Osteoblast (primary cell): ENCODE data around the gene COL18A1. TPM values are rescaled to one million over a fixed set of nuclear protein-coding genes. Genes with fewer than 3 reads are reported as not detected.

ENCODE experiments used
- DNase-seq: peaks from one replicate; pipeline ENCODE4 v3.0.0; 2011; ENCODE audit warnings: low spot score, mixed read lengths; ENCODE audit not compliant: insufficient read length; ENCODE audit errors: missing footprints
- H2AFZ ChIP-seq: 2 replicates; pipeline ENCODE4 v1.6.0; 2011; ENCODE audit warnings: mild to moderate bottlenecking, low read length
- H3K27ac ChIP-seq: 2 replicates; pipeline ENCODE4 v1.5.1; 2011; ENCODE audit warnings: mild to moderate bottlenecking, low read depth, low read length, moderate library complexity
- H3K27me3 ChIP-seq: 2 replicates; pipeline ENCODE4 v1.6.0; 2012; ENCODE audit warnings: mild to moderate bottlenecking, control low read depth, inconsistent platforms, low read length, moderate library complexity; ENCODE audit not compliant: insufficient read depth
- H3K36me3 ChIP-seq: 2 replicates; pipeline ENCODE4 v1.5.1; 2011; ENCODE audit warnings: mild to moderate bottlenecking, low read length, control low read depth, moderate library complexity; ENCODE audit not compliant: insufficient read depth
- H3K4me1 ChIP-seq: 2 replicates; pipeline ENCODE4 v1.5.1; 2011; ENCODE audit warnings: mild to moderate bottlenecking, low read length, control low read depth, moderate library complexity; ENCODE audit not compliant: insufficient read depth
- H3K4me2 ChIP-seq: 2 replicates; pipeline ENCODE4 v1.6.0; 2011; ENCODE audit warnings: mild to moderate bottlenecking, low read length; ENCODE audit not compliant: insufficient read depth
- H3K4me3 ChIP-seq: fragments of 200-600 bp; sonication (generic); 3 replicates; pipeline ENCODE4 v1.5.1; 2012; ENCODE audit warnings: mild to moderate bottlenecking, low read length, inconsistent platforms; ENCODE audit not compliant: insufficient read depth
- H3K79me2 ChIP-seq: 2 replicates; pipeline ENCODE4 v1.6.0; 2012; ENCODE audit warnings: mild to moderate bottlenecking, low read length, control low read depth, inconsistent platforms; ENCODE audit not compliant: insufficient read depth
- H3K9me3 ChIP-seq: 2 replicates; pipeline ENCODE4 v1.5.1; 2011; ENCODE audit warnings: low read depth, low read length, control low read depth
- H4K20me1 ChIP-seq: 2 replicates; pipeline ENCODE4 v1.6.0; 2012; ENCODE audit warnings: mild to moderate bottlenecking, low read length, control low read depth; ENCODE audit not compliant: insufficient read depth
- total RNA-seq: library from RNA; depleted of rRNA; stranded (reverse); fragments of >200 nt; gene quantifications from 2 replicates; pipeline ENCODE4 v1.2.3, GENCODE V29; 2012
- TF ChIP-seq, protein P1 (sequence below): IDR thresholded peaks from 2 replicates; pipeline ENCODE4 v1.5.1; 2011; ENCODE audit warnings: mild to moderate bottlenecking, low read depth, low read length, moderate library complexity; ENCODE audit errors: extremely low read depth

COL18A1 gene
- total RNA-seq, 1 donor = 8.3 TPM

GRCh38 chr21:45533361-45533845, 128.4 kb downstream of the COL18A1 start:
- H3K27ac ChIP-seq = no peak overlapping the region
- no peak overlapping the region for H3K4me3 ChIP-seq
- H3K27me3 ChIP-seq = no peaks in the 10 kb centered on the region
- peaks cover 9% of the 10 kb centered on the region for H3K36me3 ChIP-seq
- H3K4me1 ChIP-seq = no peaks in the 10 kb centered on the region
- DNase-seq = no peak
- TF ChIP-seq, protein P1, sequence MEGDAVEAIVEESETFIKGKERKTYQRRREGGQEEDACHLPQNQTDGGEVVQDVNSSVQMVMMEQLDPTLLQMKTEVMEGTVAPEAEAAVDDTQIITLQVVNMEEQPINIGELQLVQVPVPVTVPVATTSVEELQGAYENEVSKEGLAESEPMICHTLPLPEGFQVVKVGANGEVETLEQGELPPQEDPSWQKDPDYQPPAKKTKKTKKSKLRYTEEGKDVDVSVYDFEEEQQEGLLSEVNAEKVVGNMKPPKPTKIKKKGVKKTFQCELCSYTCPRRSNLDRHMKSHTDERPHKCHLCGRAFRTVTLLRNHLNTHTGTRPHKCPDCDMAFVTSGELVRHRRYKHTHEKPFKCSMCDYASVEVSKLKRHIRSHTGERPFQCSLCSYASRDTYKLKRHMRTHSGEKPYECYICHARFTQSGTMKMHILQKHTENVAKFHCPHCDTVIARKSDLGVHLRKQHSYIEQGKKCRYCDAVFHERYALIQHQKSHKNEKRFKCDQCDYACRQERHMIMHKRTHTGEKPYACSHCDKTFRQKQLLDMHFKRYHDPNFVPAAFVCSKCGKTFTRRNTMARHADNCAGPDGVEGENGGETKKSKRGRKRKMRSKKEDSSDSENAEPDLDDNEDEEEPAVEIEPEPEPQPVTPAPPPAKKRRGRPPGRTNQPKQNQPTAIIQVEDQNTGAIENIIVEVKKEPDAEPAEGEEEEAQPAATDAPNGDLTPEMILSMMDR = no peak
- H4K20me1 ChIP-seq = no peaks in the 10 kb centered on the region
- H3K79me2 ChIP-seq = no peaks in the 10 kb centered on the region
- no peaks in the 10 kb centered on the region for H3K9me3 ChIP-seq
- no peak overlapping the region for H2AFZ ChIP-seq
- no peak overlapping the region for H3K4me2 ChIP-seq

DNA sequence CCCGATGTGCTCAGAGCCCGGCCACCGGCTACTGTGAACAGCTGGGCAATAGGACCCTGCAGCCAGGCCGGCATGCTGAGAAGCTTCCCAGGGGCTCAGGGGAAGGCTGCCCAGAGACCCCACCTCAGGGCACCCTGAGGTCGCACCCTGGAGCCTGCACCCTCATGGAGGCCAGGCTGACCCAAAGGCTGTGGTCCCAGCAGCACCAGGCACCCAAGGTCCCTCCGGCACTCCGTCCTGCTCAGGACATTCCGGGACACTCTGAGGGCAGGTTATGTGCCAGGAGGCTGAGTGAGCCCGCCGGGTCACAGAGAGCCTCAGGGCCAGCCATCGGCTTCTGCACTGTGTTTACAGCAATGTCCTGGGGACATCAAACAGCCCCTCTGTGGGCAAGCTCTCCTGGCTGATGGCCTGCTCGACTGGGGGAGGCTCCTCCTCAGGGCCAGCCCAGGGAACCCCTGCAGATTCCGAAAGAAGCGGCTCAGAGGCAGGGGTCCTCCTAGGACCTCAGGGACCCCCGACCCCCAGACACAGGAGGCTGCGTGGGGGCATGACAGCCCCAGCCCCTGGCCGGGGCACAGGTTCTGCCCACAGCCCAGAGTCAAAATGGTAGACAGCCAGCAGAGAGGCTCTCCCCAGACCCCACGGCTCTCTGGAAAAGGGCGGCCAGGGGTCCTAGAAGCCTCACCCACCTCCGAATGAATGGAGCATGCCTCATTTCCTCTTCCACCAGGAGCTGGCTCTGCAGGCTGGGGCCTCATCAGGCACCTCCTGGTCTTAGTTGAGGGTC, 129.1 kb downstream of the COL18A1 start:
- H2AFZ ChIP-seq = no peak overlapping the region
- H3K4me1 ChIP-seq = no peaks in the 10 kb centered on the region
- H3K27ac ChIP-seq = no peak overlapping the region
- TF ChIP-seq, protein P1 = no peak
- no peak for DNase-seq
- H3K9me3 ChIP-seq = no peaks in the 10 kb centered on the region
- no peaks in the 10 kb centered on the region for H3K27me3 ChIP-seq
- H3K79me2 ChIP-seq = no peaks in the 10 kb centered on the region
- H4K20me1 ChIP-seq = no peaks in the 10 kb centered on the region
- H3K4me3 ChIP-seq = no peak overlapping the region
- H3K36me3 ChIP-seq = peaks cover 9% of the 10 kb centered on the region
- H3K4me2 ChIP-seq = no peak overlapping the region

DNA sequence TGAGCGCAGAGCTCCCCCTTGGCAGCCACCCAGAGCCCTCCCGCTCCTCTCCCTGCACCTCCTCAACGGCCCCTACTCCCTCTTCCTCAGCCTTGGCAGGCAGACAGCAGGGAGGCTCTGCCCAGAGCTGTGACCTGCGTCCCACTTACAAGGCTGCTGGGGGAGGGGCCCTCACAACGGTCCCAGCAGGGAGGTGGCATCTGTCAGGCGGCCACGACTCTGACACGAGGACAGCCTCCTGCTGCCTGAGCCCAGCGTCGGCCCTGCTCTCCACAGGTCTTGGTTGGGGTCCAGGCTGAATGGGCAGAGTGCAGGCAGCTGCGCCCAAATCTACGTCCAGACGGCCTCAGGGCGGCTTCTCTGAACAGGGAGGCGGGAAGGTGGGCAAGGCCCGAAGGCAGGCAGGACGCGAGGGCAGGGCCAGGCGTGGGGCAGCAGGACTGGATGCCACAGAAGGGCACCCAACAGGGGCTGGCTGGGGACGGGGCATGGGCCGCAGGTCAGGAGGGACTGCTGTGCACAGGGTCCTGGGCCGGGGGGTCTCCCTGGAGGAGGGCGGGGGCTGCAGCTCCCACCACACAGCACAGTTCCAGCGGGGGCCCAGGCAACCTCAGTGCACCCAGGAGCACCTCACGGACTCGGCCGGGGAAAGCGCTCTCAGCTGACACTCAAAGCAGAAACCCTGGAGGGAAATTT, 129.8 kb downstream of the COL18A1 start:
- no peak overlapping the region for H3K4me2 ChIP-seq
- H2AFZ ChIP-seq = no peak overlapping the region
- no peaks in the 10 kb centered on the region for H3K27me3 ChIP-seq
- H3K36me3 ChIP-seq = peaks cover 4% of the 10 kb centered on the region
- H3K79me2 ChIP-seq = no peaks in the 10 kb centered on the region
- H4K20me1 ChIP-seq = no peaks in the 10 kb centered on the region
- TF ChIP-seq, protein P1 = no peak
- no peak overlapping the region for H3K4me3 ChIP-seq
- no peaks in the 10 kb centered on the region for H3K9me3 ChIP-seq
- H3K27ac ChIP-seq = no peak overlapping the region
- DNase-seq = no peak
- H3K4me1 ChIP-seq = no peaks in the 10 kb centered on the region
